Caco-2 (cell line): ENCODE data around the gene FBLN7. TPM values are rescaled to one million over a fixed set of nuclear protein-coding genes. Genes with fewer than 3 reads are reported as not detected.

Source experiments
- BruUV-seq: library from RNA; stranded (reverse); fragments of 400-500 nt; replicated peaks from 2 replicates; lab custom pipeline; 2021; lab: Mats Ljungman, UMichigan
- CTCF ChIA-PET: fragments of 300-600 bp; sonication (Branson Sonifier 250); formaldehyde crosslinking; loops from one replicate; lab custom pipeline; 2022; ENCODE audit warnings: antibody characterized with exemption; lab: Charles Lee
- POLR2A ChIA-PET: fragments of 300-600 bp; sonication (Branson Sonifier 250); formaldehyde crosslinking; loops from one replicate; lab custom pipeline; 2022; ENCODE audit warnings: antibody characterized with exemption; lab: Charles Lee
- DNase-seq, 2 experiments: peaks; one replicate each; pipeline versions ENCODE4 v3.0.0 to v3.0.0-alpha.2; 2020 to 2022
- H3K27me3 ChIP-seq: replicated peaks from 2 replicates; pipeline ENCODE4 v1.6.0; 2011; ENCODE audit warnings: low read length; ENCODE audit not compliant: control insufficient read depth, insufficient read depth
- H3K36me3 ChIP-seq: 2 replicates; pipeline ENCODE4 v1.5.1; 2011; ENCODE audit warnings: low read length; ENCODE audit not compliant: control insufficient read depth, insufficient read depth
- H3K4me1 ChIP-seq: fragments of 250-450 bp; sonication (Bioruptor Pico); 2 replicates; pipeline ENCODE4 v1.5.1; 2020; ENCODE audit warnings: mild to moderate bottlenecking
- H3K4me3 ChIP-seq: 2 replicates; pipeline ENCODE4 v1.5.1; 2011; ENCODE audit warnings: low read depth, mild to moderate bottlenecking, control low read depth, low read length
- H3K9me3 ChIP-seq: fragments of 250-450 bp; sonication (Bioruptor Pico); 2 replicates; pipeline ENCODE4 v1.5.1; 2020; ENCODE audit warnings: mild to moderate bottlenecking, moderate library complexity
- H3K27ac Mint-ChIP-seq: one replicate; pipeline ENCODE4 v1.8.0; 2022; ENCODE audit warnings: mixed read lengths; ENCODE audit not compliant: unreplicated experiment
- H3K27me3 Mint-ChIP-seq: one replicate; pipeline ENCODE4 v1.8.0; 2022; ENCODE audit warnings: mixed read lengths; ENCODE audit not compliant: insufficient read depth, unreplicated experiment
- H3K36me3 Mint-ChIP-seq: one replicate; pipeline ENCODE4 v1.8.0; 2022; ENCODE audit warnings: mild to moderate bottlenecking, mixed read lengths; ENCODE audit not compliant: insufficient read depth, unreplicated experiment
- H3K4me1 Mint-ChIP-seq: one replicate; pipeline ENCODE4 v1.8.0; 2022; ENCODE audit warnings: low read depth, mixed read lengths; ENCODE audit not compliant: unreplicated experiment
- H3K4me3 Mint-ChIP-seq: one replicate; pipeline ENCODE4 v1.8.0; 2022; ENCODE audit warnings: mild to moderate bottlenecking, moderate library complexity, mixed read lengths; ENCODE audit not compliant: unreplicated experiment
- H3K9me3 Mint-ChIP-seq: one replicate; pipeline ENCODE4 v1.8.0; 2022; ENCODE audit warnings: mixed read lengths; ENCODE audit not compliant: unreplicated experiment
- CTCF ChIP-seq, 2 experiments: fragments of 200-600 bp in 1 of 2; IDR thresholded peaks; 1 replicate in 1 of 2; 2 replicates in 1 of 2; pipeline versions ENCODE4 v1.5.1 to v1.8.0; 2011 to 2022; ENCODE audit warnings: antibody characterized with exemption in 1 of 2, control low read depth in 1 of 2, inconsistent platforms in 1 of 2, low read depth in 1 of 2, low read length in 1 of 2, mild to moderate bottlenecking in 1 of 2, moderate library complexity in 1 of 2; ENCODE audit not compliant: insufficient read depth in 1 of 2, severe bottlenecking in 1 of 2, unreplicated experiment in 1 of 2
- intact Hi-C: fragments of 100-400 bp; cut with micrococcal nuclease; formaldehyde crosslinking; loops from one replicate; pipeline ENCODE4 v1.10.0; 2022; ENCODE audit not compliant: unreplicated experiment
- total RNA-seq: library from RNA; stranded (reverse); gene quantifications from 2 replicates; pipeline ENCODE4 v1.2.3, GENCODE V29; 2022

The FBLN7 gene
- total RNA-seq, 1 experiment from 2014 or later, result 0.59 TPM

GRCh38 chr2:112148477-112148876, 10.3 kb downstream of the FBLN7 start:
- BruUV-seq, result no TSS peak
- no peak for DNase-seq
- H3K4me3 ChIP-seq, result no peak overlapping the region
- peaks cover 5% of the 10 kb centered on the region for H3K27me3 Mint-ChIP-seq
- intact Hi-C loops, result no loop called here
- H3K9me3 Mint-ChIP-seq, result no peaks in the 10 kb centered on the region
- no peak overlapping the region for H3K4me3 Mint-ChIP-seq
- no peaks in the 10 kb centered on the region for H3K4me1 Mint-ChIP-seq
- H3K36me3 Mint-ChIP-seq, result peaks cover 5% of the 10 kb centered on the region
- no peaks in the 10 kb centered on the region for H3K27me3 ChIP-seq
- no peak for TF ChIP-seq CTCF (IDR thresholded peaks at IDR 0.05; ENCODE audit: insufficient read depth in 1 of 2, low read depth in 1 of 2, low read length in 1 of 2, severe bottlenecking in 1 of 2, unreplicated experiment in 1 of 2)
- H3K4me1 ChIP-seq, result no peaks in the 10 kb centered on the region
- ChIA-PET POLR2A (no interaction called here), CTCF (no interaction called here)
- no peak overlapping the region for H3K27ac Mint-ChIP-seq
- H3K9me3 ChIP-seq, result no peaks in the 10 kb centered on the region
- H3K36me3 ChIP-seq, result no peaks in the 10 kb centered on the region

GRCh38 chr2:112149194-112149593, 11.0 kb downstream of the FBLN7 start:
- Histone ChIP-seq H3K9me3 (no peaks in the 10 kb centered on the region), H3K36me3 (no peaks in the 10 kb centered on the region), H3K4me3 (no peak overlapping the region), H3K27me3 (no peaks in the 10 kb centered on the region), H3K4me1 (no peaks in the 10 kb centered on the region)
- CTCF ChIA-PET, result no interaction called here
- intact Hi-C loops, result no loop called here
- H3K4me3 Mint-ChIP-seq, result no peak overlapping the region
- TF ChIP-seq CTCF (IDR thresholded peaks at IDR 0.05; ENCODE audit: insufficient read depth in 1 of 2, low read depth in 1 of 2, low read length in 1 of 2, severe bottlenecking in 1 of 2, unreplicated experiment in 1 of 2), result no peak
- peaks cover 5% of the 10 kb centered on the region for H3K27me3 Mint-ChIP-seq
- H3K27ac Mint-ChIP-seq, result no peak overlapping the region
- POLR2A ChIA-PET, result no interaction called here
- H3K36me3 Mint-ChIP-seq, result peaks cover 5% of the 10 kb centered on the region
- no peak for DNase-seq
- no TSS peak for BruUV-seq
- H3K9me3 Mint-ChIP-seq, result no peaks in the 10 kb centered on the region
- no peaks in the 10 kb centered on the region for H3K4me1 Mint-ChIP-seq

GRCh38 chr2:112149866-112150435, 11.8 kb downstream of the FBLN7 start:
- Histone ChIP-seq H3K36me3 (no peaks in the 10 kb centered on the region), H3K4me1 (no peaks in the 10 kb centered on the region), H3K27me3 (no peaks in the 10 kb centered on the region), H3K4me3 (no peak overlapping the region), H3K9me3 (no peaks in the 10 kb centered on the region)
- CTCF ChIA-PET, result interaction anchor here (0.7 kb wide), 1 partner anchor 283 kb away, joined by 5 read pairs; the partner anchor contains the start of gene RGPD8
- no peak overlapping the region for H3K27ac Mint-ChIP-seq
- no TSS peak for BruUV-seq
- TF ChIP-seq CTCF (IDR thresholded peaks at IDR 0.05; ENCODE audit: insufficient read depth in 1 of 2, low read depth in 1 of 2, low read length in 1 of 2, severe bottlenecking in 1 of 2, unreplicated experiment in 1 of 2), result no peak
- POLR2A ChIA-PET, result no interaction called here
- H3K4me1 Mint-ChIP-seq, result no peaks in the 10 kb centered on the region
- no peak for DNase-seq
- H3K36me3 Mint-ChIP-seq, result peaks cover 5% of the 10 kb centered on the region
- H3K27me3 Mint-ChIP-seq, result peaks cover 5% of the 10 kb centered on the region
- H3K4me3 Mint-ChIP-seq, result no peak overlapping the region
- H3K9me3 Mint-ChIP-seq, result no peaks in the 10 kb centered on the region
- intact Hi-C loops, result no loop called here
